Measurements from ENCODE around the gene JADE3. TPM values are rescaled to one million over a fixed set of nuclear protein-coding genes. Genes with fewer than 3 reads are reported as not detected.
A peak's percentile ranks its signal among the peaks of the same experiment; 100 is the strongest.

The JADE3 gene
- total RNA-seq, 1 donor from 2014 or later = 3.7 TPM

DNA sequence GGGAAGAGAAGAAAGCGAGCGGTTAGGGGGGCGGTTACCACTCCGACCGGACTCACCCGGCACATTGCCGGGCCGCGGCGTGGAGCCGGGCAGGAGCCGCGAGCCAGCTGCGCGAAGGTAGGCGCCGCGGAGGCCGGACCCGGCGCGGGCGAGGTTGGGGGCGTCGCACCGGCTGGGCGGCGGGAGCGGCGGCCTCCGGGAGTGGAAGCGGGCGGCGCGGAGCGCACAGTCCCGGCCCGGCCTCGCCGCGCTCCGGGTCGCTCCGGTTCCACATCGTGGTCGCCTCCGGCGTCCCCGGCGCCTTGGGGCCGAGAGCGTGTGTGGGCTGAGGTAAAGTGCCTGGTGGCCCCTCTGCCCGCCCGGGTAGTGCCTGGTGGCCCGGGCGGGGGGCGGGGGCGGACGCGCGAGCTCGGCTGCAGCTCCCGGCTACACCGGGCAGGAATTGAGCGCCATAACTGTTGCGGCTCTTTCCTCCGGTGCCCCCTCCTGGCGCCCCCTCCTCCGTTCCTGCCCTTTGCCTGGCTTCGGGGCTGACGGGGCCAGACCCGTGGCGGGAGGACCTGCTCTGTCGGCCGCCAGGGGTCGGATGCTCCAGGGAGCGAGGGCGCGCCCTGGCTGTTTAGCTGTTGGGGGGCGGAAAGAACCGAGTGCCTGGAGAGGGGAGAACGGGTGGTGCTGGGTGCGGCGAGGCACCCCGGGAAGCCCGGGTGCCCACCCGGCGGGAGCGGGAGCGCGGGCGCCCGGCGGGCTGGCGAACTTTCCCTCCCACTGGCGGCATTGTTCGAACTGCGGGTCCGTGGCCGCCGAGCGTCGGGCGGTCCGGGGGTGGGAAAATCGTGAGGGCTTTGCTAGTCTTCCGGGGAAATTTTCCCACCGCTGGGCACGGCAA lies 626 bp downstream of the JADE3 start:
- peak overlapping the region; percentile 74 for H3K4me3 ChIP-seq (ENCODE audit: low read depth, low read length)
- TF ChIP-seq, protein P1, sequence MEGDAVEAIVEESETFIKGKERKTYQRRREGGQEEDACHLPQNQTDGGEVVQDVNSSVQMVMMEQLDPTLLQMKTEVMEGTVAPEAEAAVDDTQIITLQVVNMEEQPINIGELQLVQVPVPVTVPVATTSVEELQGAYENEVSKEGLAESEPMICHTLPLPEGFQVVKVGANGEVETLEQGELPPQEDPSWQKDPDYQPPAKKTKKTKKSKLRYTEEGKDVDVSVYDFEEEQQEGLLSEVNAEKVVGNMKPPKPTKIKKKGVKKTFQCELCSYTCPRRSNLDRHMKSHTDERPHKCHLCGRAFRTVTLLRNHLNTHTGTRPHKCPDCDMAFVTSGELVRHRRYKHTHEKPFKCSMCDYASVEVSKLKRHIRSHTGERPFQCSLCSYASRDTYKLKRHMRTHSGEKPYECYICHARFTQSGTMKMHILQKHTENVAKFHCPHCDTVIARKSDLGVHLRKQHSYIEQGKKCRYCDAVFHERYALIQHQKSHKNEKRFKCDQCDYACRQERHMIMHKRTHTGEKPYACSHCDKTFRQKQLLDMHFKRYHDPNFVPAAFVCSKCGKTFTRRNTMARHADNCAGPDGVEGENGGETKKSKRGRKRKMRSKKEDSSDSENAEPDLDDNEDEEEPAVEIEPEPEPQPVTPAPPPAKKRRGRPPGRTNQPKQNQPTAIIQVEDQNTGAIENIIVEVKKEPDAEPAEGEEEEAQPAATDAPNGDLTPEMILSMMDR (conservative IDR thresholded peaks at IDR 0.05; ENCODE audit: low read depth, low read length) = peak; percentile 56
- DNase-seq (ENCODE audit: low read depth) = no peak

DNA sequence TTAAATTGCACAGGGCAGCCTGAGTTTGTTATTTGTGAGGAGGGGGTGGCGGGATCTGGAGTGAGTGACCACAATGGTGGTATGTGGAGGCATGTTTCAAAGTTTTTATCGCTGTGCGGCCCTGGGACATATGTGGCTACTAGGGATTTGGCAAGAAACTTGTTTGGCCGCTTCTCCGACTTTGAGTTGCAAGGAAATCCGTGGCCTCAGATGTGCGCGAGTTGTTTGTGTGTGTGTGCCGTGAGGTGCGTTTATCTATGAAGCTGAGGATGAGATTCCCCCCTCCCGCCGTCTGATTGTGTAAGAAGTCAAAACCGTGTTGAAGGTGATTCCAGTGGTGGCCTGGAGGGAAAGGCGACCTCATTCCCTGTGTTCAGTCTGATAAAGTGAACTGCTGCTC lies 1.4 kb downstream of the JADE3 start:
- DNase-seq (ENCODE audit: low read depth) = no peak
- peak overlapping the region; percentile 74 for H3K4me3 ChIP-seq (ENCODE audit: low read depth, low read length)
- TF ChIP-seq, protein P1 (conservative IDR thresholded peaks at IDR 0.05; ENCODE audit: low read depth, low read length) = no peak

DNA sequence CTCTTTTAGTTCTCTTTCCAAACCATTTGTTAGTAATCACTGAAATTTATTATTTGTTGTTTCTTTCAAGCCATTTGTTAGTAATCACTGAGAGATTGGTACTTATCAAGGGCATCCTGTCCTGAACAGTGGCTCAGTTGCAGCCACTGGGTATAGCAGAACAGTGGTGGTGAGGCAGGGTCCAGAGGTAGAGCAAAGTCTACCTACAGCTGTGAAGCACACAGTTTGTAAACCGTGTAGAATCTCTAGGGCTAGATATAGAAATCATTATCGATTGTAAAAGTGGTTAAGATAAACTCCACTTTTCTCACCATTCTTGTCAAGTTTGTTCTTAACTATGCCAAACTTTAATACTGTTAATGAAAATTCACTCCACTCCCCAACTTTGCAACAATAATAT lies 4.1 kb downstream of the JADE3 start:
- TF ChIP-seq, protein P1 (conservative IDR thresholded peaks at IDR 0.05; ENCODE audit: low read depth, low read length) = no peak
- DNase-seq (ENCODE audit: low read depth) = no peak

GRCh38 chrX:46917622-46918021 lies 5.4 kb downstream of the JADE3 start:
- no peak for DNase-seq (ENCODE audit: low read depth)
- TF ChIP-seq, protein P1 (conservative IDR thresholded peaks at IDR 0.05; ENCODE audit: low read depth, low read length) = no peak
- no peak overlapping the region for H3K4me3 ChIP-seq (ENCODE audit: low read depth, low read length)

More for the DNA sequence above, 4.1 kb downstream of the JADE3 start:
- no peak overlapping the region for H3K4me3 ChIP-seq (ENCODE audit: low read depth, low read length)

DNA sequence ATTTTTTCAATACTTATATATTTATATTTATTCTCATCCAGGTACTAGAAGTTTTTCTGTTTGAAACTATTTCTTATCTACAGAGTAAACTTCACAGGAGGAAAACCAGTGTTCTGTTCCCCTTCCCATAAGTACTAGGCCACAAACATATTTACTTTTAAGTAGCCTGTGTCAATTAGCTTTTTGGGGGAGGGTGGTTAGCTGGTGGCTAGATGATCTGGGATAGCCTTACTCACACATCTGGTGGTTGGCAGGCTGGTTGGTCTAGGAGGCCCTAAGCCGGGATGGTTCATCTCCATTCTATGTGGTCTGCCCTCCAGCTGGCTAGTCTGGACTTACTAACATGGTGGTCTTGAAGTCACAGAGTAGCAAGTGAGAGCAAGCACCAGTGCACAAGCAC lies 6.2 kb downstream of the JADE3 start:
- H3K4me3 ChIP-seq (ENCODE audit: low read depth, low read length) = no peak overlapping the region
- TF ChIP-seq, protein P1 (conservative IDR thresholded peaks at IDR 0.05; ENCODE audit: low read depth, low read length) = no peak
- no peak for DNase-seq (ENCODE audit: low read depth)

DNA sequence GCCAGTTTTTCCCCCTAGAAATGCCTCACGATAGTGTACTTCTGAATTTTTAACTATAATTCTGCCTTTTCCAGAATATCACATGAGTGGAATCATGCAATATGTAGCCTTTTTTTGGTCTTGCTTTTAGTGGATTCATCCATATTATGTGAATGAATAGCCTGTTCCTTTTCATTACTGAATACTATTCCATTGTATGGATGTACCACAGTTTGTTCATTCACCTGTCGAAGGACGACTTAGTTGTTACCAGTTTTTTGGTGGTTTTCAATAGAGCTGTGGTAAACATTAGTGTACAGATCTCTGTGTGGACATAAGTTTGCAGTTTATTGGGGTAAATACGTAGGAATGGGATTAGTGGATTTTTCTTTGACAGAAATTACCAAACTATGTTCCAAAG lies 8.0 kb downstream of the JADE3 start:
- DNase-seq (ENCODE audit: low read depth) = no peak
- TF ChIP-seq, protein P1 (conservative IDR thresholded peaks at IDR 0.05; ENCODE audit: low read depth, low read length) = no peak
- no peak overlapping the region for H3K4me3 ChIP-seq (ENCODE audit: low read depth, low read length)

- no peak overlapping the region for H3K4me3 ChIP-seq (ENCODE audit: low read depth, low read length)
- no peak for DNase-seq (ENCODE audit: low read depth)
- TF ChIP-seq, protein P1 (conservative IDR thresholded peaks at IDR 0.05; ENCODE audit: low read depth, low read length) = no peak
Measured at GRCh38 chrX:46922611-46923010, 10.4 kb downstream of the JADE3 start.

Measured in epithelial cell of proximal tubule (primary cell).